Thoracic aorta (tissue), 2 donors: ENCODE data around the gene SLC16A8. TPM values are rescaled to one million over a fixed set of nuclear protein-coding genes. Genes with fewer than 3 reads are reported as not detected.

Experiments used
- ATAC-seq: fragments of 150-250 bp; one replicate; pipeline ENCODE4 v1.8.0; 2017; ENCODE audit warnings: low read depth; ENCODE audit not compliant: insufficient number of reproducible peaks, low FRiP score
- DNase-seq: peaks from one replicate; pipeline ENCODE4 v3.0.0-alpha.2; 2020; ENCODE audit warnings: low spot score
- H3K27ac ChIP-seq, 2 donors: fragments of 200-600 bp; sonication (generic); 1 replicate in 1 of 2; 2 replicates in 1 of 2; pipeline ENCODE4 v1.5.1; 2016; ENCODE audit warnings: mild to moderate bottlenecking in 2 of 2, moderate library complexity in 2 of 2
- H3K27me3 ChIP-seq: fragments of 200-600 bp; sonication (generic); replicated peaks from 2 replicates; pipeline ENCODE4 v1.6.0; 2016; ENCODE audit warnings: mild to moderate bottlenecking; ENCODE audit not compliant: insufficient read depth
- H3K36me3 ChIP-seq: fragments of 200-600 bp; sonication (generic); one replicate; pipeline ENCODE4 v1.5.1; 2016
- H3K4me1 ChIP-seq, 2 donors: fragments of 200-600 bp; sonication (generic); 1 replicate in 1 of 2; 2 replicates in 1 of 2; pipeline versions ENCODE4 v1.5.1 to v1.6.0; 2016; ENCODE audit warnings: low read depth in 2 of 2, mild to moderate bottlenecking in 1 of 2; ENCODE audit not compliant: control insufficient read depth in 1 of 2
- H3K4me3 ChIP-seq: fragments of 200-600 bp; sonication (generic); 2 replicates; pipeline ENCODE4 v1.5.1; 2016; ENCODE audit warnings: mild to moderate bottlenecking
- H3K9me3 ChIP-seq: fragments of 200-600 bp; sonication (generic); 2 replicates; pipeline ENCODE4 v1.5.1; 2016
- CTCF ChIP-seq: fragments of 200-600 bp; sonication (generic); IDR thresholded peaks from one replicate; pipeline ENCODE4 v1.5.1; 2019; ENCODE audit warnings: antibody characterized with exemption
- total RNA-seq, 2 donors: library from RNA; depleted of rRNA; stranded (reverse); fragments of >200 nt; gene quantifications; one replicate each; pipeline versions ENCODE4 v1.1.0 to v1.2.3, GENCODE V29; 2016

SLC16A8 gene
- total RNA-seq, 2 donors from 2014 or later, result 1.2 to 1.5 TPM

GRCh38 chr22:38032681-38033521, 51.1 kb downstream of the SLC16A8 start:
- H3K4me3 ChIP-seq, result no peak overlapping the region
- H3K9me3 ChIP-seq, result no peaks in the 10 kb centered on the region
- ATAC-seq (no peak), DNase-seq (no peak)
- no peak for TF ChIP-seq CTCF
- H3K4me1 ChIP-seq, result peaks cover 15 to 22% of the 10 kb centered on the region in 2 donors
- H3K27me3 ChIP-seq, result no peaks in the 10 kb centered on the region
- H3K36me3 ChIP-seq, result no peaks in the 10 kb centered on the region
- no peak overlapping the region for H3K27ac ChIP-seq

- Histone ChIP-seq H3K27me3 (no peaks in the 10 kb centered on the region), H3K9me3 (no peaks in the 10 kb centered on the region), H3K4me1 (peaks cover 15 to 22% of the 10 kb centered on the region in 2 donors), H3K36me3 (no peaks in the 10 kb centered on the region), H3K4me3 (no peak overlapping the region), H3K27ac (no peak overlapping the region)
- no peak for TF ChIP-seq CTCF
- DNase-seq, result no peak
- no peak for ATAC-seq
Measured at GRCh38 chr22:38031491-38031890, 52.5 kb downstream of the SLC16A8 start.

- TF ChIP-seq CTCF, result no peak
- no peaks in the 10 kb centered on the region for H3K36me3 ChIP-seq
- H3K27ac ChIP-seq, result no peak overlapping the region
- H3K4me1 ChIP-seq, result peaks cover 15 to 22% of the 10 kb centered on the region in 2 donors
- ATAC-seq, result no peak
- no peak overlapping the region for H3K4me3 ChIP-seq
- H3K9me3 ChIP-seq, result no peaks in the 10 kb centered on the region
- no peaks in the 10 kb centered on the region for H3K27me3 ChIP-seq
- DNase-seq, result no peak
Measured at GRCh38 chr22:38030311-38031133, 53.5 kb downstream of the SLC16A8 start.

- no peak for DNase-seq
- Histone ChIP-seq H3K36me3 (no peaks in the 10 kb centered on the region), H3K27ac (no peak overlapping the region), H3K27me3 (no peaks in the 10 kb centered on the region), H3K4me3 (no peak overlapping the region), H3K4me1 (peaks cover 15 to 19% of the 10 kb centered on the region in 2 donors), H3K9me3 (no peaks in the 10 kb centered on the region)
- ATAC-seq, result no peak
- TF ChIP-seq CTCF, result no peak
Measured at GRCh38 chr22:38029901-38030300, 54.1 kb downstream of the SLC16A8 start.

GRCh38 chr22:38029370-38029769, 54.6 kb downstream of the SLC16A8 start:
- no peak overlapping the region for H3K4me3 ChIP-seq
- no peak overlapping the region for H3K27ac ChIP-seq
- H3K4me1 ChIP-seq, result peaks cover 12 to 13% of the 10 kb centered on the region in 2 donors
- H3K9me3 ChIP-seq, result no peaks in the 10 kb centered on the region
- no peaks in the 10 kb centered on the region for H3K36me3 ChIP-seq
- no peak for DNase-seq
- no peak for TF ChIP-seq CTCF
- H3K27me3 ChIP-seq, result no peaks in the 10 kb centered on the region
- ATAC-seq, result no peak
